HG03558 (cell line): ENCODE measurements around the gene PDE2A.
"Not testable (repeated sequence)": the region's sequence is repeated elsewhere in the genome, so short reads cannot be mapped to it uniquely, and the experiment has no call there.

Experiments used
- ATAC-seq: cut with Tn5 transposase; IDR thresholded peaks from one replicate; pipeline ENCODE4 v1.9.1; 2021; ENCODE audit warnings: moderate number of reproducible peaks; ENCODE audit not compliant: unreplicated experiment; ENCODE audit errors: extremely low read depth

PDE2A gene

GRCh38 chr11:72562431-72562830, 111.8 kb downstream of the PDE2A start:
- ATAC-seq, result no peak

GRCh38 chr11:72561856-72562255, 112.4 kb downstream of the PDE2A start:
- no peak for ATAC-seq

- not testable (repeated sequence) for ATAC-seq
Observed at GRCh38 chr11:72560864-72561263, 113.4 kb downstream of the PDE2A start.

- no peak for ATAC-seq
Observed at GRCh38 chr11:72556433-72556832, 117.8 kb downstream of the PDE2A start.

- not testable (repeated sequence) for ATAC-seq
Observed at GRCh38 chr11:72555014-72555522, 119.2 kb downstream of the PDE2A start.

GRCh38 chr11:72553706-72554105, 120.5 kb downstream of the PDE2A start:
- no peak for ATAC-seq

GRCh38 chr11:72552399-72552910, 121.8 kb downstream of the PDE2A start:
- ATAC-seq, result no peak

- ATAC-seq, result no peak
Observed at GRCh38 chr11:72551571-72551970, 122.7 kb downstream of the PDE2A start.

GRCh38 chr11:72548463-72548862, 125.8 kb downstream of the PDE2A start:
- ATAC-seq, result no peak

- no peak for ATAC-seq
Observed at GRCh38 chr11:72546866-72547265, 127.4 kb downstream of the PDE2A start.

GRCh38 chr11:72544589-72544988, 129.6 kb downstream of the PDE2A start:
- ATAC-seq, result no peak

GRCh38 chr11:72543849-72544542, 130.2 kb downstream of the PDE2A start:
- no peak for ATAC-seq

- no peak for ATAC-seq
Observed at GRCh38 chr11:72541257-72541974, 132.8 kb downstream of the PDE2A start.

- no peak for ATAC-seq
Observed at GRCh38 chr11:72537051-72537450, 137.2 kb downstream of the PDE2A start.

- ATAC-seq, result no peak
Observed at GRCh38 chr11:72535194-72535547, 139.1 kb downstream of the PDE2A start.

GRCh38 chr11:72534371-72535193, 139.6 kb downstream of the PDE2A start:
- ATAC-seq, result no peak

GRCh38 chr11:72529068-72529467, 145.2 kb downstream of the PDE2A start:
- ATAC-seq, result no peak

- ATAC-seq, result no peak
Observed at GRCh38 chr11:72528121-72528520, 146.1 kb downstream of the PDE2A start.
